ENCODE data around the gene ZNF526. TPM values are rescaled to one million over a fixed set of nuclear protein-coding genes. Genes with fewer than 3 reads are reported as not detected.

The ZNF526 gene
- total and polyA plus RNA-seq, 9 of the 15 experiments (the other 6 are each of a cell fraction or from before 2014, with no cell fraction given), result 1.3 to 17.9 (median 6.2) TPM

DNA sequence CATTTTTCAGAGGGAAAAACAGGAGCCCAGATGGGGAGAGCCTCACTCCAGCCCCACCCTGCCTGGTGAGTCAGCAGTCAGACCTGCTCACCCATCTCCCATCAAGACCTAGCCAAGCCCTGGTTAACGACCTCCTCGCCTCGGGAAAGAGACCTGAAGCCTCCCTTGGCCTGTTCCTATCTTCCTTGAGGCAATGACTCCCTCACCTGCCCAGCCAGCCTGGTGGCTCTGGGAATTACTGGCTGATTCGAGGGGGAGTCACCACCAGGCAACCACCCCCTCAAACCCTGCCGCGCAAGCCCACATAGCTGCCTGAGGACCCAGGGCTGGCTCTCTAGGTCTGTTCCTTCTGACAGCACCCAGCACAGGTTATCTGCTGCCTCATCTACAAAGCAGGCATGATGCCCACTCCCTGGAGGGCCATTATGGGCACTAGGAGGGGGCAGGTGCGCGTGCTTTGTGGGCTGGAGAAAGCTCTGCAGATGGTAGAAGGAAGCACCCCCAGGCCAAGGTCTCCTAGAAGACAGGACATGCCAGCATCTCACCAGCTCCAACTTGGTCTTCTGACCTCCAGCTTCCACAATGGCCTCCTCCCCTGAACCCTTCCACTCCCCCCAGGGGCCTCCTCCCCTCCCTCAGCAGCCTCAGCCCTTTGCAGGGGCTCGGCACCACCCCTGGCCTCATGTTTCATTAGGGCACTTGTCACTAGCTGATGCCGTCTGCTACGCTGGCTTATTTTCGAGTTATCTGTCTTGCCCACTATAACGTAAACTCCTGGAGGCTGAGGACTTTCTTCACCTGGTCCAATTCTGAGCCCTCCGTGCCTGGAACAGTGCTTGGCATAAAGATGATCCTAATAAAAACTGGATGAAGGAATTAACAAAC lies 13.0 kb upstream of the ZNF526 start (continued):
- TF ChIP-seq PRDM10 (IDR thresholded peaks at IDR 0.05; ENCODE audit: partially characterized antibody), result no peak
- no peak for TF ChIP-seq CHD1 (IDR thresholded peaks at IDR 0.05; ENCODE audit: low read length)
- peak; percentile 48; the same call in 1 of the 2 replicates for TF ChIP-seq DMBX1 (CRISPR knock-in tag; IDR thresholded peaks at IDR 0.05; ENCODE audit: borderline replicate concordance)
- TF ChIP-seq, protein P1, sequence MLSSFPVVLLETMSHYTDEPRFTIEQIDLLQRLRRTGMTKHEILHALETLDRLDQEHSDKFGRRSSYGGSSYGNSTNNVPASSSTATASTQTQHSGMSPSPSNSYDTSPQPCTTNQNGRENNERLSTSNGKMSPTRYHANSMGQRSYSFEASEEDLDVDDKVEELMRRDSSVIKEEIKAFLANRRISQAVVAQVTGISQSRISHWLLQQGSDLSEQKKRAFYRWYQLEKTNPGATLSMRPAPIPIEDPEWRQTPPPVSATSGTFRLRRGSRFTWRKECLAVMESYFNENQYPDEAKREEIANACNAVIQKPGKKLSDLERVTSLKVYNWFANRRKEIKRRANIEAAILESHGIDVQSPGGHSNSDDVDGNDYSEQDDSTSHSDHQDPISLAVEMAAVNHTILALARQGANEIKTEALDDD (IDR thresholded peaks at IDR 0.05), result peak; percentile 73
- TF ChIP-seq, protein P2, sequence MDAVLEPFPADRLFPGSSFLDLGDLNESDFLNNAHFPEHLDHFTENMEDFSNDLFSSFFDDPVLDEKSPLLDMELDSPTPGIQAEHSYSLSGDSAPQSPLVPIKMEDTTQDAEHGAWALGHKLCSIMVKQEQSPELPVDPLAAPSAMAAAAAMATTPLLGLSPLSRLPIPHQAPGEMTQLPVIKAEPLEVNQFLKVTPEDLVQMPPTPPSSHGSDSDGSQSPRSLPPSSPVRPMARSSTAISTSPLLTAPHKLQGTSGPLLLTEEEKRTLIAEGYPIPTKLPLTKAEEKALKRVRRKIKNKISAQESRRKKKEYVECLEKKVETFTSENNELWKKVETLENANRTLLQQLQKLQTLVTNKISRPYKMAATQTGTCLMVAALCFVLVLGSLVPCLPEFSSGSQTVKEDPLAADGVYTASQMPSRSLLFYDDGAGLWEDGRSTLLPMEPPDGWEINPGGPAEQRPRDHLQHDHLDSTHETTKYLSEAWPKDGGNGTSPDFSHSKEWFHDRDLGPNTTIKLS (IDR thresholded peaks at IDR 0.05; ENCODE audit: borderline replicate concordance, low read depth), result no peak
- no peak for TF ChIP-seq GABPB2 (CRISPR knock-in tag; conservative IDR thresholded peaks at IDR 0.05)
- TF ChIP-seq RBM39 (optimal IDR thresholded peaks at IDR 0.05; ENCODE audit: low read depth, low read length), result no peak
- no peak; the same call in 1 of the 2 replicates for TF ChIP-seq ZNF584 (CRISPR knock-in tag; IDR thresholded peaks at IDR 0.05; ENCODE audit: low read depth)
- no peak for TF ChIP-seq ZBTB8A (IDR thresholded peaks at IDR 0.05; ENCODE audit: partially characterized antibody)
- TF ChIP-seq, protein P3, sequence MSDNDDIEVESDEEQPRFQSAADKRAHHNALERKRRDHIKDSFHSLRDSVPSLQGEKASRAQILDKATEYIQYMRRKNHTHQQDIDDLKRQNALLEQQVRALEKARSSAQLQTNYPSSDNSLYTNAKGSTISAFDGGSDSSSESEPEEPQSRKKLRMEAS (CRISPR knock-in tag; IDR thresholded peaks at IDR 0.05), result no peak
- no peak for TF ChIP-seq SRF (CRISPR knock-in tag; IDR thresholded peaks at IDR 0.05)
- peak; percentile 43 for TF ChIP-seq ZNF316 (IDR thresholded peaks at IDR 0.05)
- TF ChIP-seq, protein P4, sequence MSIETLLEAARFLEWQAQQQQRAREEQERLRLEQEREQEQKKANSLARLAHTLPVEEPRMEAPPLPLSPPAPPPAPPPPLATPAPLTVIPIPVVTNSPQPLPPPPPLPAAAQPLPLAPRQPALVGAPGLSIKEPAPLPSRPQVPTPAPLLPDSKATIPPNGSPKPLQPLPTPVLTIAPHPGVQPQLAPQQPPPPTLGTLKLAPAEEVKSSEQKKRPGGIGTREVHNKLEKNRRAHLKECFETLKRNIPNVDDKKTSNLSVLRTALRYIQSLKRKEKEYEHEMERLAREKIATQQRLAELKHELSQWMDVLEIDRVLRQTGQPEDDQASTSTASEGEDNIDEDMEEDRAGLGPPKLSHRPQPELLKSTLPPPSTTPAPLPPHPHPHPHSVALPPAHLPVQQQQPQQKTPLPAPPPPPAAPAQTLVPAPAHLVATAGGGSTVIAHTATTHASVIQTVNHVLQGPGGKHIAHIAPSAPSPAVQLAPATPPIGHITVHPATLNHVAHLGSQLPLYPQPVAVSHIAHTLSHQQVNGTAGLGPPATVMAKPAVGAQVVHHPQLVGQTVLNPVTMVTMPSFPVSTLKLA (conservative IDR thresholded peaks at IDR 0.05), result 0 out of 4 replicates have a peak, but pooled peaks of 1 of the 2 experiments have one; percentile 4
- no peak for TF ChIP-seq FOXM1 (IDR thresholded peaks at IDR 0.05; ENCODE audit: low read depth)
- no peak for TF ChIP-seq FOXM1 (CRISPR knock-in tag; IDR thresholded peaks at IDR 0.05; ENCODE audit: low read depth)
- TF ChIP-seq SMARCB1 (IDR thresholded peaks at IDR 0.05; ENCODE audit: insufficient read length, low read depth), result no peak
- TF ChIP-seq RBFOX2 (IDR thresholded peaks at IDR 0.05; ENCODE audit: low read depth, low read length), result peak; percentile 38; the same call in 1 of the 2 replicates

Data from K562 (cell line).